Skeletal muscle tissue (tissue), 4 donors: ENCODE measurements around the gene INPP5D. TPM values are rescaled to one million over a fixed set of nuclear protein-coding genes. Genes with fewer than 3 reads are reported as not detected.

ENCODE experiments used
- H3K27ac ChIP-seq: one replicate; pipeline ENCODE4 v1.7.0; 2013; ENCODE audit warnings: mild to moderate bottlenecking, low read depth, low read length, inconsistent platforms
- H3K27me3 ChIP-seq, 3 donors: one replicate each; pipeline ENCODE4 v1.7.0; 2013; ENCODE audit warnings: low read length in 3 of 3; ENCODE audit not compliant: control insufficient read depth in 3 of 3, insufficient read depth in 3 of 3
- H3K36me3 ChIP-seq, 3 donors: one replicate each; pipeline ENCODE4 v1.7.0; 2013; ENCODE audit warnings: low read length in 3 of 3; ENCODE audit not compliant: control insufficient read depth in 3 of 3, insufficient read depth in 3 of 3
- H3K4me1 ChIP-seq, 3 donors: one replicate each; pipeline ENCODE4 v1.7.0; 2013; ENCODE audit warnings: low read length in 3 of 3, mild to moderate bottlenecking in 3 of 3; ENCODE audit not compliant: control insufficient read depth in 3 of 3, insufficient read depth in 3 of 3
- H3K4me3 ChIP-seq, 3 donors: one replicate each; pipeline ENCODE4 v1.7.0; 2013; ENCODE audit warnings: low read length in 3 of 3
- H3K9ac ChIP-seq, 3 donors: one replicate each; pipeline ENCODE4 v1.7.0; 2013; ENCODE audit warnings: low read length in 3 of 3, mild to moderate bottlenecking in 3 of 3, moderate library complexity in 2 of 3, low read depth in 1 of 3
- H3K9me3 ChIP-seq, 3 donors: one replicate each; pipeline ENCODE4 v1.7.0; 2013; ENCODE audit warnings: low read length in 3 of 3; ENCODE audit not compliant: control insufficient read depth in 3 of 3
- total RNA-seq: library from RNA; depleted of rRNA; stranded (reverse); fragments of >200 nt; gene quantifications from one replicate; pipeline ENCODE4 v1.2.3, GENCODE V29; 2014
- donor health status: Osteomylitis.

INPP5D gene
- total RNA-seq, 1 donor from 2014 or later, result 8.4 TPM

DNA sequence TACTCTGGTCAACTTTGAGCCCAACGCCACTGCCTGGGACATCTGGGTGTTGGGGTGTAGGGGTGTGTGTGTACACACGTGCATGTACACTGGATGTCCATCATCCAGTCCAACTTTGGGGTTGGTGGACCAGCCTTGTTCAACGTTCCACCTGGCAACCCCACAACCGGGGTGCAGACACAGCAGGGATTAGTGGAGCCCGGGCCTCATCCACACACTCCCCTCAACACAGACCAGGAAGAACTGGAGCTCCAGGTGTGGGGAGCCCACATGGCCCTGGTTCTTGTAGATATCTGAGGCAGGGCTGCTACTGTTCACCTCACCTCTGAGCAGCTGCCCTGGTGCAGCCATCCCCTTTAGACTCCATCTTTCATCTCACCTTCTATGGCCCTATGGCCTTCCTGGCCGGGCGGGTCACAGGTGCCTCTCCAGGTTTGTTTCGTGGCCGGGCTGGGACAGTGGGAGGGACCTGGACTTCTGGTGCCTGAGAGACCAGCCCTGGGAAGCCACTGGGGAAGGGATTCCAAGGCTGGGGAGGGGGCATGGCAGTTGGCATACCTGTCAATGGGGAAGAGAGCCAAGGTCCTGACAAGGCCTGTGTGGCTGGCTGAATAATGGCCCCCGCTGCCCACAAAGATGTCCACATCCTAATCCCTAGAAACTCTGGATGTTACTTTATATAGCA, 20.2 kb upstream of the INPP5D start:
- no peak overlapping the region for H3K4me3 ChIP-seq
- H3K4me1 ChIP-seq, result no peaks in the 10 kb centered on the region
- H3K36me3 ChIP-seq, result no peaks in the 10 kb centered on the region
- no peak overlapping the region for H3K27ac ChIP-seq
- no peaks in the 10 kb centered on the region for H3K27me3 ChIP-seq
- no peak overlapping the region for H3K9ac ChIP-seq
- peaks cover 0 to 3% (median 0%) of the 10 kb centered on the region in 3 donors for H3K9me3 ChIP-seq

DNA sequence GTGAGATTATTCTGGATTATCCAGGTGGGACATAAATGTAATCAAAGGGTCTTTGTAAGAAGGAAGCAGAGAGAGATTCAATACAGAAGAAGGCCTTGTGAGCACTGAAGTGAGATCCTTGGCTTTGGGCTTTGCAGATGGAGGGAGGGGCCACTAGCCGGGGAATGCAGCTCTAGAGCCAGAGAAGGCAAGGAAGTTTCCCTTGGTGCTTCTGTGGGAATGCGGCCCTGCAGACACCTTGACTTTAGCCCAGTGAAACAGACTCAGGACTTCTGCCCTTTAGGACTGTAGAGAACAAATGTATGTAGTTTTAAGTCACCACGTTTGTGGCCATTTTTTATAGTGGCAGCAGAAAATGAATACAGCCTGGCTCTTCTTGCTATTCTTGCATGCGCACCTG, 19.6 kb upstream of the INPP5D start:
- Histone ChIP-seq H3K27me3 (no peaks in the 10 kb centered on the region), H3K4me3 (no peak overlapping the region), H3K9me3 (peaks cover 0 to 2% (median 0%) of the 10 kb centered on the region in 3 donors), H3K4me1 (no peaks in the 10 kb centered on the region), H3K36me3 (no peaks in the 10 kb centered on the region), H3K27ac (no peak overlapping the region), H3K9ac (no peak overlapping the region)

DNA sequence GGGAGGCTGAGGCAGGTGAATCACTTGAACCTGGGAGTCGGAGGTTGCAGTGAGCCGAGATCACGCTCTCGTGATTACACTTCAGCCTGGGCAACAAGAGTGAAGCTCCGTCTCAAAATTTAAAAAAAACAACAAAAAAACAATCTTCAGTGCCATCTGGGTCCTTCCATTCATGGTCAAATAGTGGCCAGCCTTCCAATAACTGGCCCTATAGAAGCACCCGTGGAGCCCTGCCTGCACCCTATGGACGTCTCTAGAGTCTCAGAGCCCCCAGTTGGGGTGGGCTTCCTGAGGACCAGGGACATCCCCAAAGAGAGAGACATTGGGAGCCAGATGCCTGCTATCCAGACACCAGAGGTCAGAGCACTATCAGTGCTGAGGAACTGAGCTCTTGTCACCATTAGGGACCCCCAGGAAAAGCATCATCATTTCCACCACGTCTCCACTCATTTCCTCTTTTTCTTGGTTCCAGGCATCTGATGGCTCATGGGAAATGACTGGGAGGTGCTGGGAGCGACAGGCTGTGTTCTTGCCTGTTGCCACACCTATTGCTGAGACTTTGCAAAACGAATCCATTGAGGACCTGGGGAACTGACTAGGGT, 18.3 kb upstream of the INPP5D start:
- Histone ChIP-seq H3K9me3 (no peaks in the 10 kb centered on the region), H3K36me3 (no peaks in the 10 kb centered on the region), H3K27me3 (no peaks in the 10 kb centered on the region), H3K4me3 (no peak overlapping the region), H3K27ac (no peak overlapping the region), H3K4me1 (no peaks in the 10 kb centered on the region), H3K9ac (no peak overlapping the region)

DNA sequence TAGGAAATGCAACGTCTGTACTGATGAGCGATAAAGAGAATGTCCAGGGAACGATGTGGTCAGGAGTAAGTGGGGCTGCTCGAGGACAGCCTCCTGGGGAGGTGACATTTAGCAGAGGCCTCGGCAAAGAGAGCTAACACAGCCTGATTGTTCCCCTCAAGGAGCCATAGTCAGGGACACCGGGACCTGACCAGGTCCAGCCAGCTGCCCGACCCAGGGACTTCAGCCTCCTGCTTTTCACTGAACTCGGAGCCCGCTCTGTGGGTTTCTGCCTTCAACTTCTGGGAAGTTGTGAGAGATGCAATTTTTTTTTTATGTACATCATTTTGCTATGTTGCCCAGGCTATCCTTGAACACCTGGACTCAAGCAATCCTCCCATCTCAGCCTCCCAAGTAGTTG, 17.6 kb upstream of the INPP5D start:
- H3K4me3 ChIP-seq, result no peak overlapping the region
- no peak overlapping the region for H3K9ac ChIP-seq
- H3K9me3 ChIP-seq, result no peaks in the 10 kb centered on the region
- H3K4me1 ChIP-seq, result no peaks in the 10 kb centered on the region
- H3K36me3 ChIP-seq, result no peaks in the 10 kb centered on the region
- peaks cover 0 to 2% (median 0%) of the 10 kb centered on the region in 3 donors for H3K27me3 ChIP-seq
- no peak overlapping the region for H3K27ac ChIP-seq

DNA sequence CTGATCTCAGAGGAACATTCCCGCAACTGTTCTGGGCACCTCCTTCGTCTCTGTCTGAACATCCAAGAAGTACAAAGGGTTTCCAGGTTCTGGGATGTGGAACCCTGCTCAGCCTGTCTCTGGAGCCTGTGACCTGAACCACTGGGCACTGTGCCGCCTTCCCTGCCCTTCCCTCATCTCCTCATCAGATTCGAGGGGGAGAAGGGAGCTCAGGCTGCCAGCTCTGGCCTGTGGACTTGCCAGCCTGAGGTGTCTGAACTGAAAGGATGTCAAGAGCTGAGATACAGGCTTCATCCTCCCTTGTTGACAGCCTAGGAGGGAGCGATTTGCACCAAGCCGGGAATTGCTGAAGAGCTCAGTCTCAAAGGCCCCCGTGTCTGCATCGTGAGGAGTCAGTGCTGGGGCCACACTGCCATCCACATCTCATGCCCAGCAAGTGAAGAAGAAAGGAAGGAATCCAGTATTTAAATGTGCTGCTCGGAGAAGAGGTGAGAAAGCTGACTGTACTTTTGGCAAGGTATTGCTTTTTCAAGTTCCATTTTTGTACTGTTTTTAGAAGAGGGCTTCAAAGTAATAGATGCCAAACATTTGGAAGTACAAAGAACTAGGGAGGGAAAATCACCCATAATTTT, 15.1 kb upstream of the INPP5D start:
- Histone ChIP-seq H3K4me3 (no peak overlapping the region), H3K4me1 (no peaks in the 10 kb centered on the region), H3K27me3 (peaks cover 0 to 2% (median 0%) of the 10 kb centered on the region in 3 donors), H3K9me3 (no peaks in the 10 kb centered on the region), H3K9ac (no peak overlapping the region), H3K36me3 (no peaks in the 10 kb centered on the region), H3K27ac (no peak overlapping the region)

DNA sequence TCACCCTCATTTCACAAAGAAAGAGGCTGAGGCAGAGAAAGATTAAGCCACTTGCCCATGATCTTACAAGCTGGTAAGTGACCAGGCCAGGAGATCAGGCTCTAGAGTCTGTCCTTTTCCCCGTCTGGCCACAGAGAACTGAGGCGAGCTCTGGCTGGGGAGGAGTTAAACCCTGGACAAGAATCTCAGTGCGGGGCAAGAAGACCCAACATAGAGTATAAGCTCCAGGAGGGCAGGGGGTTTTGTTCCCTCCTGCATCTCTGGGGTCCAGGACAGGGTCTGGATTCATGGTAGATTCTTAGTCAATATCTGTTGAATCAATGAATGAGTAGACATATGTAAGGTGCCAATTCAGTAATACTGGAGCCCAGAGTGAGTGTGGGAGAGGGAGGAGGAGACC, 12.9 kb upstream of the INPP5D start:
- peaks cover 0 to 2% (median 0%) of the 10 kb centered on the region in 3 donors for H3K27me3 ChIP-seq
- peaks cover 0 to 3% (median 0%) of the 10 kb centered on the region in 3 donors for H3K4me1 ChIP-seq
- H3K4me3 ChIP-seq, result no peak overlapping the region
- no peak overlapping the region for H3K27ac ChIP-seq
- no peaks in the 10 kb centered on the region for H3K9me3 ChIP-seq
- no peaks in the 10 kb centered on the region for H3K36me3 ChIP-seq
- no peak overlapping the region for H3K9ac ChIP-seq

DNA sequence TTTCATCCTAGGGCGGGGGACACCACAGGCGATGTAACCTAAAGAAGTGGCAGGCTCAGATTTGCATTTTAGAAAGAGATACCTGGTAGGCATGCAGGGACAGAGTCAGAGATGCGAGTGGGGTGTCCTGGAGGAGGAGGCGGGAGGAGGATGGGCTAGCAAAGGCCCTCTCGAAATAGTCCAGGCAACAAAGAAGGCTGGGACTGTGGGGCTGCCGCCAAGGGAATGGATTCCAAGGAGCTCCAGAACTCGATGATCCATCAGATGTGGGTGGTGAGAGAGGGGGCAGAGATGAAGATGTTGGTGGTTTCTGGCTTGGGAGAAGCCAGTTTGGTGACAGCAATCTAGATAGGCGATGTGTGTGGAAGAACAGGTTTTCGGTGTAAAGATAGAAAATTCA, 12.5 kb upstream of the INPP5D start:
- Histone ChIP-seq H3K9me3 (no peaks in the 10 kb centered on the region), H3K36me3 (no peaks in the 10 kb centered on the region), H3K27me3 (peaks cover 0 to 2% (median 0%) of the 10 kb centered on the region in 3 donors), H3K4me3 (no peak overlapping the region), H3K9ac (no peak overlapping the region), H3K27ac (no peak overlapping the region), H3K4me1 (peaks cover 0 to 3% (median 0%) of the 10 kb centered on the region in 3 donors)

DNA sequence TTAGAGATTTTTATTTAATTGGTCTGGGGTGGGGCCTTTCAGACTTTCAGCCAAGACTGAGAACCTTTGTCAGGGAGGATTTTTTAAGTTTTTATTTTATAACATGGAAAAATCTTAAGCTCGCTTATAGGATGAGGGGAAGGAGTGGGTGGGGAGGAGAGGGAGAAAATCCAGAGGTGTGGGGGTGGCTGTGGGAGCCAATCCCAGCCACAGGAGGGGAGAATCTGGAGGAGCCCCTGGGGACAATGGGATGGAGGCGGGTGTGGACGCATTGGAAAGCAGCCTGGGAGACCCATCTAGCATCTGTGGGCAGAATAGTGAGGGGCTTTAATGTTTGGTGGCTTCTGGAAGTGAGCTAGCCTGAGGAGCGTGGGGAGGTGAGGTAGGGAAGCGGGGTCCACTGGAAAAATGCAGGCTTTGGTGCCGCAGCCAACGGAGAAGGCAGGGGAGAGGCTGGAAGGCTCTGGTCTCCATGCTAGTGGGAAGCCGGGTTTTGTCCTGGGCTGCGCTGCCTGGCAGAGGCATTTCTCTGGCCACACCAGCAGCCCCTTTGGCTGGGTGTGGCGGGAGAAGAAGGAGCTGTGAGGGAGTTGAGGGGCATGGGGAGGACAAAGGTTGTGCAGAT, 11.5 kb upstream of the INPP5D start:
- no peaks in the 10 kb centered on the region for H3K9me3 ChIP-seq
- H3K4me3 ChIP-seq, result no peak overlapping the region
- H3K27ac ChIP-seq, result no peak overlapping the region
- H3K9ac ChIP-seq, result no peak overlapping the region
- no peaks in the 10 kb centered on the region for H3K36me3 ChIP-seq
- peaks cover 0 to 3% (median 1%) of the 10 kb centered on the region in 3 donors for H3K4me1 ChIP-seq
- peaks cover 0 to 2% (median 0%) of the 10 kb centered on the region in 3 donors for H3K27me3 ChIP-seq

DNA sequence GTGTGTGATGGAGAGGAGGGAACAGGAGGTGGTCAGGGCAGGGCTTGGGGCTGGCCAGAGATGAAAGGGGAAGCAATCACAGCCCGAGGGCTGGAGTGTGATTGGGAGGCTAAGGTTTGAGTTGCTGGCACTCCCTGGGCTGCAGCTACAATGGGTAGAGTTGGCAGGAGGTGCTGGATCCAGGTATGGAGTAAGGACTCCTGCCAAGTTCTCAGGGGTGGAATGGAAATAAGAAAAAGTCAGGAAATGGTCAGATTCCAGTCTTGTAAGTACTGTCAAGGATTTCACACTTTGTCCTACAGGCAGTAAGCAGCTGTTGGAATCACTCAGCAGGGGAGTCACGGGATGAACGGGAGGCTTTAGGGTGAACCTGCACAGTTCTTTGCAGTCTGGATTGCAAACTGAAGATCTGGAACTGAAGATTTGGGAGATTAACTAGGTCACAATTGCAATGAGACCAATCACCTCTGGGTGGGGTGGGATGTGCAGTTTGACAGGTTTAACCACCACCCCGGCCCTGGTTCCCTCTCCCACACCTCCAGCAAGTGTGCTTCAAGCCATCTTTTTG, 10.9 kb upstream of the INPP5D start:
- no peak overlapping the region for H3K9ac ChIP-seq
- peaks cover 0 to 7% (median 2%) of the 10 kb centered on the region in 3 donors for H3K27me3 ChIP-seq
- peaks cover 0 to 5% (median 3%) of the 10 kb centered on the region in 3 donors for H3K4me1 ChIP-seq

More for the DNA sequence above, 10.9 kb upstream of the INPP5D start:
- Histone ChIP-seq H3K9me3 (no peaks in the 10 kb centered on the region), H3K36me3 (no peaks in the 10 kb centered on the region), H3K4me3 (no peak overlapping the region), H3K27ac (no peak overlapping the region)
